CD14-positive monocyte (primary cell): ENCODE measurements around the gene MAP3K20. TPM values are rescaled to one million over a fixed set of nuclear protein-coding genes. Genes with fewer than 3 reads are reported as not detected.
"Not testable (repeated sequence)": the region's sequence is repeated elsewhere in the genome, so short reads cannot be mapped to it uniquely, and the experiment has no call there.

ENCODE experiments used
- DNase-seq, 3 donors: peaks; one replicate each; pipeline ENCODE4 v3.0.0-alpha.2; 2011 to 2022
- H2AFZ ChIP-seq: 2 replicates; pipeline ENCODE4 v1.6.0; 2012; ENCODE audit warnings: mild to moderate bottlenecking, low read depth, low read length, inconsistent platforms; ENCODE audit not compliant: insufficient read depth, poor library complexity, severe bottlenecking
- H3K27ac ChIP-seq, 2 donors: 1 replicate in 1 of 2; 2 replicates in 1 of 2; pipeline ENCODE4 v1.5.1; 2012 to 2013; ENCODE audit warnings: low read length in 2 of 2, control low read depth in 1 of 2, inconsistent platforms in 1 of 2, low read depth in 1 of 2, mild to moderate bottlenecking in 1 of 2
- H3K27me3 ChIP-seq, 2 donors: one replicate each; pipeline versions ENCODE4 v1.6.0 to v1.6.1; 2011 to 2013; ENCODE audit warnings: low read length in 2 of 2; ENCODE audit not compliant: control insufficient read depth in 2 of 2, insufficient read depth in 2 of 2
- H3K36me3 ChIP-seq, 2 donors: replicated peaks in 1 of 2; 1 replicate in 1 of 2; 2 replicates in 1 of 2; pipeline versions ENCODE4 v1.5.1 to v1.6.1; 2012 to 2013; ENCODE audit warnings: low read length in 2 of 2, control low read depth in 1 of 2, inconsistent platforms in 1 of 2, mild to moderate bottlenecking in 1 of 2; ENCODE audit not compliant: insufficient read depth in 2 of 2, control insufficient read depth in 1 of 2
- H3K4me1 ChIP-seq, 2 donors: 1 replicate in 1 of 2; 2 replicates in 1 of 2; pipeline versions ENCODE4 v1.5.1 to v1.6.1; 2012 to 2013; ENCODE audit warnings: low read length in 2 of 2, control low read depth in 1 of 2, inconsistent platforms in 1 of 2, mild to moderate bottlenecking in 1 of 2, moderate library complexity in 1 of 2; ENCODE audit not compliant: insufficient read depth in 2 of 2, control insufficient read depth in 1 of 2
- H3K4me2 ChIP-seq: replicated peaks from 2 replicates; pipeline ENCODE3; 2012; ENCODE audit warnings: low read length, moderate library complexity, mild to moderate bottlenecking; ENCODE audit not compliant: poor library complexity, severe bottlenecking; ENCODE audit errors: extremely low read depth
- H3K4me3 ChIP-seq, 3 experiments: fragments of 200-600 bp in 1 of 3; sonication (generic) in 1 of 3; replicated peaks in 1 of 3; 1 replicate in 2 of 3; 2 replicates in 1 of 3; pipeline ENCODE4 v1.5.1; 2011 to 2013; ENCODE audit warnings: low read length in 3 of 3, mild to moderate bottlenecking in 3 of 3, control low read depth in 2 of 3, low read depth in 2 of 3, inconsistent platforms in 1 of 3, moderate library complexity in 1 of 3
- H3K79me2 ChIP-seq: 2 replicates; pipeline ENCODE4 v1.6.0; 2012; ENCODE audit warnings: mild to moderate bottlenecking, control low read depth, inconsistent platforms, low read length, moderate library complexity; ENCODE audit not compliant: insufficient read depth
- H3K9ac ChIP-seq: 2 replicates; pipeline ENCODE4 v1.6.0; 2017; ENCODE audit warnings: low read length, mild to moderate bottlenecking; ENCODE audit not compliant: insufficient read depth, poor library complexity, severe bottlenecking
- H3K9me3 ChIP-seq, 2 donors: replicated peaks in 1 of 2; 1 replicate in 1 of 2; 2 replicates in 1 of 2; pipeline versions ENCODE4 v1.5.1 to v1.6.1; 2012 to 2013; ENCODE audit warnings: low read length in 2 of 2, control low read depth in 1 of 2; ENCODE audit not compliant: control insufficient read depth in 1 of 2, insufficient read depth in 1 of 2
- H4K20me1 ChIP-seq: 2 replicates; pipeline ENCODE4 v1.6.0; 2012; ENCODE audit warnings: mild to moderate bottlenecking, low read length, control low read depth, moderate library complexity; ENCODE audit not compliant: insufficient read depth
- H3K27ac Mint-ChIP-seq, 7 donors: one replicate each; pipeline ENCODE4 v1.8.0; 2020; ENCODE audit warnings: mild to moderate bottlenecking in 7 of 7, mixed read lengths in 7 of 7, moderate library complexity in 6 of 7, inconsistent platforms in 2 of 7
- H3K27me3 Mint-ChIP-seq, 3 donors: one replicate each; pipeline ENCODE4 v1.8.0; 2021 to 2022; ENCODE audit warnings: low read depth in 3 of 3, mild to moderate bottlenecking in 3 of 3, mixed read lengths in 3 of 3, moderate library complexity in 3 of 3, inconsistent platforms in 1 of 3
- H3K36me3 Mint-ChIP-seq, 2 donors: one replicate each; pipeline ENCODE4 v1.8.0; 2020; ENCODE audit warnings: mixed read lengths in 2 of 2, inconsistent platforms in 1 of 2, mild to moderate bottlenecking in 1 of 2
- H3K4me1 Mint-ChIP-seq: one replicate; pipeline ENCODE4 v1.8.0; 2020; ENCODE audit warnings: mild to moderate bottlenecking, mixed read lengths
- H3K4me3 Mint-ChIP-seq, 2 donors: one replicate each; pipeline ENCODE4 v1.8.0; 2020; ENCODE audit warnings: mild to moderate bottlenecking in 2 of 2, mixed read lengths in 2 of 2, moderate library complexity in 1 of 2
- H3K9me3 Mint-ChIP-seq, 7 donors: one replicate each; pipeline ENCODE4 v1.8.0; 2020 to 2022; ENCODE audit warnings: mixed read lengths in 7 of 7, mild to moderate bottlenecking in 6 of 7, moderate library complexity in 6 of 7, inconsistent platforms in 2 of 7
- WGBS: methylation state at CpG from one replicate; pipeline ENCODE4 v1.1.5; 2013; ENCODE audit warnings: missing lambda C conversion rate; ENCODE audit not compliant: insufficient coverage; 5-methylcytosine and 5-hydroxymethylcytosine counted together
- intact Hi-C, 2 donors: fragments of 100-400 bp; cut with micrococcal nuclease; formaldehyde crosslinking; loops; one replicate each; pipeline versions ENCODE4 v1.15.0 to v1.15.1; 2023
- polyA plus RNA-seq, 3 donors: library from polyadenylated mRNA; depleted of rRNA in 1 of 3; unstranded in 2 of 3; stranded (reverse) in 1 of 3; fragments of 300-500 nt in 2 of 3; fragments of >200 nt in 1 of 3; fragmentation: Illumina TruSeq in 2 of 3; gene quantifications; 1 replicate in 2 of 3; 2 replicates in 1 of 3; pipeline ENCODE4 v1.2.3, GENCODE V29; 2012 to 2021
- TF ChIP-seq, protein P1 (sequence below): fragments of 200-600 bp; IDR thresholded peaks from one replicate; pipeline ENCODE4 v1.8.0; 2022; ENCODE audit warnings: antibody characterized with exemption, mild to moderate bottlenecking

Gene MAP3K20
- polyA plus RNA-seq, 3 donors, result 14.3 to 30.7 (median 21.6) TPM

DNA sequence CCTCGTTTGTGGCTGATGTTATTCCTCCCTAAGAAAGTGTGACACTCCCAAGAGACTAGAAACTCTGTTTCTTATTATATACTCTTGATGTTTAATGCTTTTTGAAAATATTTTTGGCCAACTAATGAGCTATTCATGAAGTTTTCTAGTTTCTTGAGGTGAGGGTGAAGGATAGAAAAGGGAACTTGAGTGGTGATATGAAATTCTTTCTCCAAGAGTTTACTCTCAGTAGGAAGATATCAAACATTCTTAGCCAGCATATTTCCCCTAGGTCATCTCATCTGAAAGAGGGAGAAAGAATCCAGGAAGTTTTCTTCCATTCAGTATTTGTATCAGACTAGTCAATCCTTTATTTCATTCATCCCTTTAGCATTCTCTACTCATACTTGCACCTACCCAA, 95.7 kb downstream of the MAP3K20 start:
- H2AFZ ChIP-seq, result no peak overlapping the region

DNA sequence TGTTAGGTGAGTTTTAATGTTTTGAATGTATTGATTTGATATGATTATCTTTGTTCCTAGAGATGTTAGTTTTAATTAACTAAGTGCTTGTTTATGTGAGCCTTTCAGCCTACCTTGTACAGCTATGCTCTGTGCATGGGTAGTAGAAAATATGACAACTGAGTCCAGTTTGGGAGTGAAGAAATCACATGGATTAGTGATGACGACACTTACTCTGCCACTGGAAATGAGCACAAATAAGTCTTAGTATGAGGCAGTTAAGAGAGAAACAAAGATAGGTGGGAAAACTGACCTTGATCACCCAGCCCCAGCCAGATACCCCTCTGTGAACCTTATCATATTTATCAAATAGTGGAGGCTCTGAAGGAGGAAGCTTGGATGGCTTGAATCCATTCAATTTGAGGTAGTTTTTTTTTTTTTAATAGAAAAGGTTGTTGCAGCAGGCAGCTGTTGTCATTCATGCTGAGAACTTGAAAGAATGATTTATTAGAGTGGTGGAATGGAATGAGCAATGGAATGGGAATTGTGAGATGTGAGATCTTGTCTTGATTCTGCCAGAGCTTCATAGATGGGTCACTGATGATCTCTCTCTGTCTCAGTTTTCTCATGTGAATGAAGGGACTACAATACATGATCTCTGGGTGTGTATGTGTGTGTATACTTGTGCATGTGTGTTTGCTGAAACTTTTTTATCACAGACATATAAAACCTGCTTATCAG, 96.4 kb downstream of the MAP3K20 start:
- Mint-ChIP-seq H3K4me3 (no peak overlapping the region), H3K27ac (no peak overlapping the region), H3K9me3 (peaks cover 2 to 5% (median 3%) of the 10 kb centered on the region in 7 donors), H3K27me3 (no peaks in the 10 kb centered on the region), H3K36me3 (peaks cover 13 to 21% of the 10 kb centered on the region in 2 donors), H3K4me1 (no peaks in the 10 kb centered on the region)
- no peaks in the 10 kb centered on the region for H3K4me1 ChIP-seq
- H3K9ac ChIP-seq, result no peak overlapping the region
- peaks cover 2% of the 10 kb centered on the region for H3K79me2 ChIP-seq
- H3K27me3 ChIP-seq, result no peaks in the 10 kb centered on the region
- H4K20me1 ChIP-seq, result no peaks in the 10 kb centered on the region
- no CpG with 5 or more reads among the region's 1 CpG for whole genome bisulfite sequencing
- H3K4me3 ChIP-seq, result no peak overlapping the region
- H3K4me2 ChIP-seq, result no peak overlapping the region
- intact Hi-C loops, result no loop called here
- H3K27ac ChIP-seq, result no peak overlapping the region
- H2AFZ ChIP-seq, result no peak overlapping the region
- no peak for DNase-seq
- TF ChIP-seq, protein P1, sequence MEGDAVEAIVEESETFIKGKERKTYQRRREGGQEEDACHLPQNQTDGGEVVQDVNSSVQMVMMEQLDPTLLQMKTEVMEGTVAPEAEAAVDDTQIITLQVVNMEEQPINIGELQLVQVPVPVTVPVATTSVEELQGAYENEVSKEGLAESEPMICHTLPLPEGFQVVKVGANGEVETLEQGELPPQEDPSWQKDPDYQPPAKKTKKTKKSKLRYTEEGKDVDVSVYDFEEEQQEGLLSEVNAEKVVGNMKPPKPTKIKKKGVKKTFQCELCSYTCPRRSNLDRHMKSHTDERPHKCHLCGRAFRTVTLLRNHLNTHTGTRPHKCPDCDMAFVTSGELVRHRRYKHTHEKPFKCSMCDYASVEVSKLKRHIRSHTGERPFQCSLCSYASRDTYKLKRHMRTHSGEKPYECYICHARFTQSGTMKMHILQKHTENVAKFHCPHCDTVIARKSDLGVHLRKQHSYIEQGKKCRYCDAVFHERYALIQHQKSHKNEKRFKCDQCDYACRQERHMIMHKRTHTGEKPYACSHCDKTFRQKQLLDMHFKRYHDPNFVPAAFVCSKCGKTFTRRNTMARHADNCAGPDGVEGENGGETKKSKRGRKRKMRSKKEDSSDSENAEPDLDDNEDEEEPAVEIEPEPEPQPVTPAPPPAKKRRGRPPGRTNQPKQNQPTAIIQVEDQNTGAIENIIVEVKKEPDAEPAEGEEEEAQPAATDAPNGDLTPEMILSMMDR, result no peak
- H3K9me3 ChIP-seq, result no peaks in the 10 kb centered on the region
- H3K36me3 ChIP-seq, result peaks cover 0 to 11% of the 10 kb centered on the region in 2 donors

More for the DNA sequence above, 95.7 kb downstream of the MAP3K20 start:
- Histone ChIP-seq H3K4me3 (no peak overlapping the region), H3K36me3 (peaks cover 0 to 11% of the 10 kb centered on the region in 2 donors), H3K4me1 (no peaks in the 10 kb centered on the region), H3K27ac (no peak overlapping the region), H3K4me2 (no peak overlapping the region), H3K79me2 (peaks cover 2% of the 10 kb centered on the region), H3K9me3 (no peaks in the 10 kb centered on the region), H3K27me3 (no peaks in the 10 kb centered on the region), H4K20me1 (no peaks in the 10 kb centered on the region), H3K9ac (no peak overlapping the region)
- H3K27ac Mint-ChIP-seq, result no peak overlapping the region
- TF ChIP-seq, protein P1, result no peak
- peaks cover 12 to 20% of the 10 kb centered on the region in 2 donors for H3K36me3 Mint-ChIP-seq
- no peaks in the 10 kb centered on the region for H3K27me3 Mint-ChIP-seq
- H3K4me1 Mint-ChIP-seq, result no peaks in the 10 kb centered on the region
- DNase-seq, result no peak
- intact Hi-C loops, result no loop called here
- no peak overlapping the region for H3K4me3 Mint-ChIP-seq
- no CpG with 5 or more reads among the region's 1 CpG for WGBS
- peaks cover 0 to 5% (median 2%) of the 10 kb centered on the region in 7 donors for H3K9me3 Mint-ChIP-seq

- Mint-ChIP-seq H3K9me3 (peaks cover 2 to 11% (median 4%) of the 10 kb centered on the region in 7 donors), H3K36me3 (peaks cover 15 to 24% of the 10 kb centered on the region in 2 donors)
- H3K4me3 Mint-ChIP-seq, H3K4me3 ChIP-seq, H3K79me2 ChIP-seq, H4K20me1 ChIP-seq, DNase-seq, H3K27ac ChIP-seq, H3K4me1 ChIP-seq, H3K4me1 Mint-ChIP-seq, intact Hi-C loops, H3K27me3 ChIP-seq, H3K9ac ChIP-seq, H2AFZ ChIP-seq, H3K27ac Mint-ChIP-seq, H3K4me2 ChIP-seq, H3K9me3 ChIP-seq, H3K27me3 Mint-ChIP-seq: not testable (repeated sequence)
- peaks cover 0 to 11% of the 10 kb centered on the region in 2 donors for H3K36me3 ChIP-seq
- WGBS, result no CpG with 5 or more reads among the region's 3 CpGs
Measured at GRCh38 chr2:173174339-173174738, 98.7 kb downstream of the MAP3K20 start.
